ENCODE measurements around the gene BTN1A1.

- TF ChIP-seq CTCF (IDR thresholded peaks at IDR 0.05; ENCODE audit: insufficient read depth, low read length, poor library complexity, severe bottlenecking) (no peak), EZH2phosphoT487 (conservative IDR thresholded peaks at IDR 0.05; ENCODE audit: low read length) (no peak)
Observed at GRCh38 chr6:26553635-26554446, 53.7 kb downstream of the BTN1A1 start.
